ENCODE measurements around the gene KRT76.
"Not testable (repeated sequence)": the region's sequence is repeated elsewhere in the genome, so short reads cannot be mapped to it uniquely, and the experiment has no call there.

KRT76 gene

GRCh38 chr12:52779914-52780313, 2.8 kb upstream of the KRT76 start:
- no peak for DNase-seq

- DNase-seq, result no peak
Measured at GRCh38 chr12:52778833-52779232, 1.7 kb upstream of the KRT76 start.

- DNase-seq, result no peak
Measured at GRCh38 chr12:52777566-52777965, 421 bp upstream of the KRT76 start.

GRCh38 chr12:52776435-52776834, 710 bp downstream of the KRT76 start:
- DNase-seq, result no peak

- DNase-seq, result no peak
Measured at GRCh38 chr12:52774629-52775250, 2.4 kb downstream of the KRT76 start.

- no peak for DNase-seq
Measured at GRCh38 chr12:52772772-52773171, 4.4 kb downstream of the KRT76 start.

- no peak for DNase-seq
Measured at GRCh38 chr12:52772188-52772587, 5.0 kb downstream of the KRT76 start.

GRCh38 chr12:52771505-52771904, 5.6 kb downstream of the KRT76 start:
- no peak for DNase-seq

- DNase-seq, result no peak
Measured at GRCh38 chr12:52771088-52771487, 6.1 kb downstream of the KRT76 start.

GRCh38 chr12:52769946-52770345, 7.2 kb downstream of the KRT76 start:
- DNase-seq, result no peak

- no peak for DNase-seq
Measured at GRCh38 chr12:52769354-52769753, 7.8 kb downstream of the KRT76 start.

- no peak for DNase-seq
Measured at GRCh38 chr12:52768479-52769200, 8.5 kb downstream of the KRT76 start.

GRCh38 chr12:52767427-52767826, 9.7 kb downstream of the KRT76 start:
- DNase-seq, result no peak

- DNase-seq, result no peak
Measured at GRCh38 chr12:52767020-52767379, 10.1 kb downstream of the KRT76 start.

GRCh38 chr12:52766351-52767019, 10.7 kb downstream of the KRT76 start:
- DNase-seq, result no peak

GRCh38 chr12:52765702-52766101, 11.4 kb downstream of the KRT76 start:
- no peak for DNase-seq

GRCh38 chr12:52763991-52764390, 13.2 kb downstream of the KRT76 start:
- no peak for DNase-seq

- no peak for DNase-seq
Measured at GRCh38 chr12:52763036-52763659, 14.0 kb downstream of the KRT76 start.

- no peak for DNase-seq
Measured at GRCh38 chr12:52761802-52762201, 15.3 kb downstream of the KRT76 start.

- not testable (repeated sequence) for DNase-seq
Measured at GRCh38 chr12:52761218-52761617, 15.9 kb downstream of the KRT76 start.

GRCh38 chr12:52760623-52761022, 16.5 kb downstream of the KRT76 start:
- no peak for DNase-seq

GRCh38 chr12:52759695-52760094, 17.4 kb downstream of the KRT76 start:
- DNase-seq, result no peak

GRCh38 chr12:52759218-52759617, 17.9 kb downstream of the KRT76 start:
- DNase-seq, result no peak

Measured in effector CD4-positive, alpha-beta T cell (primary cell).